Astrocyte (in vitro differentiated cells and primary cell): ENCODE measurements around the gene BICC1. TPM values are rescaled to one million over a fixed set of nuclear protein-coding genes. Genes with fewer than 3 reads are reported as not detected.

Source experiments
- DNase-seq: peaks from one replicate; pipeline ENCODE4 v3.0.0-alpha.2; 2010; ENCODE audit warnings: low read depth
- FAIRE-seq: peaks from 2 replicates; lab custom pipeline; 2011; peaks lifted over from hg19 to GRCh38; lab: Jason Lieb, UNC
- H2AFZ ChIP-seq: 2 replicates; pipeline ENCODE4 v1.6.0; 2012; ENCODE audit warnings: low read depth, low read length, inconsistent platforms
- H3K27ac ChIP-seq: 2 replicates; pipeline ENCODE4 v1.5.1; 2011; ENCODE audit warnings: low read depth, low read length, inconsistent platforms
- H3K27me3 ChIP-seq: 2 replicates; pipeline ENCODE4 v1.6.0; 2011; ENCODE audit warnings: low read length, inconsistent platforms; ENCODE audit not compliant: insufficient read depth
- H3K36me3 ChIP-seq: 2 replicates; pipeline ENCODE4 v1.5.1; 2011; ENCODE audit warnings: low read length, inconsistent platforms; ENCODE audit not compliant: insufficient read depth
- H3K4me1 ChIP-seq: 2 replicates; pipeline ENCODE4 v1.5.1; 2011; ENCODE audit warnings: low read length, inconsistent platforms; ENCODE audit not compliant: insufficient read depth
- H3K4me2 ChIP-seq: 2 replicates; pipeline ENCODE4 v1.6.0; 2012; ENCODE audit warnings: low read length, inconsistent platforms
- H3K4me3 ChIP-seq: 2 replicates; pipeline ENCODE4 v1.5.1; 2011; ENCODE audit warnings: low read depth, mild to moderate bottlenecking, low read length, inconsistent platforms; ENCODE audit not compliant: insufficient read depth
- H3K79me2 ChIP-seq: 2 replicates; pipeline ENCODE4 v1.6.0; 2012; ENCODE audit warnings: mild to moderate bottlenecking, low read length, inconsistent platforms; ENCODE audit not compliant: insufficient read depth
- H3K9ac ChIP-seq: 2 replicates; pipeline ENCODE4 v1.6.0; 2012; ENCODE audit warnings: mild to moderate bottlenecking, low read length, inconsistent platforms
- H3K9me3 ChIP-seq: 2 replicates; pipeline ENCODE4 v1.5.1; 2012; ENCODE audit warnings: low read depth, mild to moderate bottlenecking, low read length, inconsistent platforms; ENCODE audit not compliant: insufficient read depth
- H4K20me1 ChIP-seq: 2 replicates; pipeline ENCODE4 v1.6.0; 2012; ENCODE audit warnings: low read length, inconsistent platforms; ENCODE audit not compliant: insufficient read depth
- H3K27ac Mint-ChIP-seq: one replicate; pipeline ENCODE4 v1.8.0; 2021; ENCODE audit warnings: mild to moderate bottlenecking, mixed read lengths; ENCODE audit not compliant: unreplicated experiment
- H3K27me3 Mint-ChIP-seq: one replicate; pipeline ENCODE4 v1.8.0; 2021; ENCODE audit warnings: low read depth, mixed read lengths; ENCODE audit not compliant: unreplicated experiment
- H3K36me3 Mint-ChIP-seq: one replicate; pipeline ENCODE4 v1.8.0; 2021; ENCODE audit warnings: low read depth, mixed read lengths; ENCODE audit not compliant: unreplicated experiment
- H3K4me1 Mint-ChIP-seq: one replicate; pipeline ENCODE4 v1.8.0; 2021; ENCODE audit warnings: low read depth, mixed read lengths; ENCODE audit not compliant: unreplicated experiment
- H3K4me3 Mint-ChIP-seq: one replicate; pipeline ENCODE4 v1.8.0; 2021; ENCODE audit warnings: mild to moderate bottlenecking, moderate library complexity, mixed read lengths; ENCODE audit not compliant: unreplicated experiment
- H3K9me3 Mint-ChIP-seq: one replicate; pipeline ENCODE4 v1.8.0; 2021; ENCODE audit warnings: mild to moderate bottlenecking, mixed read lengths; ENCODE audit not compliant: unreplicated experiment
- CTCF ChIP-seq: IDR thresholded peaks from 2 replicates; pipeline ENCODE4 v1.5.1; 2011; ENCODE audit warnings: low read depth, mild to moderate bottlenecking, inconsistent platforms, low read length, moderate library complexity; ENCODE audit not compliant: insufficient read depth
- EZH2 ChIP-seq: IDR thresholded peaks from 2 replicates; pipeline ENCODE4 v1.6.1; 2012; ENCODE audit warnings: mild to moderate bottlenecking, low read length, inconsistent platforms; ENCODE audit not compliant: insufficient read depth
- total RNA-seq: library from RNA; stranded (reverse); gene quantifications from 2 replicates; pipeline ENCODE4 v1.2.1, GENCODE V29; 2021

BICC1 gene
- total RNA-seq, 1 donor from 2014 or later: 23.0 TPM

- H3K9ac ChIP-seq: no peak overlapping the region
- Mint-ChIP-seq H3K27me3 (no peaks in the 10 kb centered on the region), H3K9me3 (no peaks in the 10 kb centered on the region), H3K27ac (no peak overlapping the region), H3K4me3 (no peak overlapping the region), H3K36me3 (peaks cover 11% of the 10 kb centered on the region), H3K4me1 (peaks cover 24% of the 10 kb centered on the region)
- H3K79me2 ChIP-seq: peaks cover 74% of the 10 kb centered on the region
- no peak overlapping the region for H2AFZ ChIP-seq
- H3K4me3 ChIP-seq: no peak overlapping the region
- TF ChIP-seq CTCF (no peak), EZH2 (no peak)
- peaks cover 4% of the 10 kb centered on the region for H3K36me3 ChIP-seq
- H3K4me1 ChIP-seq: peaks cover 19% of the 10 kb centered on the region
- H3K27ac ChIP-seq: no peak overlapping the region
- no peaks in the 10 kb centered on the region for H3K9me3 ChIP-seq
- DNase-seq (no peak), FAIRE-seq (no peak)
- H3K4me2 ChIP-seq: no peak overlapping the region
- no peaks in the 10 kb centered on the region for H3K27me3 ChIP-seq
- peaks cover 68% of the 10 kb centered on the region for H4K20me1 ChIP-seq
Observed at GRCh38 chr10:58588673-58589265, 76.1 kb downstream of the BICC1 start.

DNA sequence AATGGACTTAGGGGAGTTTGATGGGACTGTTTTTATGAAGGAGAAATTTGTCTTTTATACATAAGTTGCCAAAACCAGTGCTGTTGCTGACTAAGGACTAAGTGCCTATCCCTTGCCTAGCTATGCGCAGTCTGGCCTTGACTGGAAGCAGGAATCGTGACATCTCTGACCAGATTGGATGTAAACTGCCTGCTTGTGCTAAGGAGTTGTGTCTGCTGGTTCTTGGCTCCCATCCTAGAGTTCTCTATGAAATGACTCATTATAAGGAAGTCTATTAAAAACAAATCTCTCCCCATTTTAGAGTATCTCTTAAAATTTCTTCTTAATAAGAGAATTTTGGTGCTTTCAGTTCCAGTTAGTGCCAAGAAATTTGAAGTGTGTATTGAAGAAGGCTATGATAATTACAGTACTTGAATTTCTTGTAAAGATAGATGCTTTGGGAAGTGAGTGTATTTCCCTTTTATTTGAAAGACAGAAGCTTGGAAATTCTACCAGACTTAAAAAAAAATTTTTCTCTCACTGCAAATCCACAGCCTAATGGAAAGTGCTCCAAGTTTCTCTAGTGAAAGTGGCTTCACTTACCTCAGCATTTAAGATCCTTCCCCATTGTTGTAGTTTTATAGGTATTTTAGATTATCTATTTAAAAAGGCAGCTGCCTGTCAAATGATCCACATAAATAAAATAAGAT is 77.6 kb downstream of the BICC1 start:
- TF ChIP-seq CTCF: no peak
- TF ChIP-seq EZH2: no peak
- Histone ChIP-seq H2AFZ (no peak overlapping the region), H3K4me1 (peaks cover 19% of the 10 kb centered on the region), H3K9me3 (no peaks in the 10 kb centered on the region), H3K4me2 (peak overlapping the region; percentile 51), H3K9ac (no peak overlapping the region), H3K27ac (peak overlapping the region; percentile 46), H4K20me1 (peaks cover 56% of the 10 kb centered on the region), H3K79me2 (peaks cover 58% of the 10 kb centered on the region), H3K27me3 (no peaks in the 10 kb centered on the region), H3K4me3 (no peak overlapping the region), H3K36me3 (peaks cover 4% of the 10 kb centered on the region)
- H3K4me1 Mint-ChIP-seq: peaks cover 24% of the 10 kb centered on the region
- FAIRE-seq (peak; percentile 26), DNase-seq (peak; percentile 99)
- peak overlapping the region; percentile 53 for H3K27ac Mint-ChIP-seq
- H3K36me3 Mint-ChIP-seq: peaks cover 12% of the 10 kb centered on the region
- H3K9me3 Mint-ChIP-seq: peaks cover under 1% of the 10 kb centered on the region
- H3K4me3 Mint-ChIP-seq: no peak overlapping the region
- no peaks in the 10 kb centered on the region for H3K27me3 Mint-ChIP-seq

DNA sequence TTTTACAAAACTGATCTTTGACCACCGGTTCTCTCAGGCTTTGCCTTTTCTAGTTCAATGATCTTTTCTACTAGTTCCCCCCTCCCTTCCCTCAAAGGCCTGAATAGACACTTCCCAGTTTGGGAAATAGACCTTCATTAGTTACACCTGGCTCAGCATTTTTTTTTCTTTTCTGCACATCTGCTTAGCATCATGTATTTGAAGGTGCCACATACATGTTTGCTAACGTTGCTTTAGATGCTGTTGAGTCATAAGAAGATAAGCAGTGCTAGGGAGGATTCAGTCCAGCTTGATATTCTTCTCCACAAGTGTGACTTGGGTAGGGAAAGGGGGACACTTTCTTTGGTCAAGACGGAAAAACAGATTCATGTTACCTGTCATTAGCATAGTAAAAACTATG is 78.3 kb downstream of the BICC1 start:
- H3K4me3 Mint-ChIP-seq: no peak overlapping the region
- peaks cover 4% of the 10 kb centered on the region for H3K9me3 Mint-ChIP-seq
- peaks cover 52% of the 10 kb centered on the region for H3K79me2 ChIP-seq
- no peak for FAIRE-seq
- H3K36me3 ChIP-seq: peaks cover 4% of the 10 kb centered on the region
- peak; percentile 48 for DNase-seq
- no peaks in the 10 kb centered on the region for H3K27me3 ChIP-seq
- H2AFZ ChIP-seq: no peak overlapping the region
- H3K27me3 Mint-ChIP-seq: no peaks in the 10 kb centered on the region
- H3K4me2 ChIP-seq: peak overlapping the region; percentile 51
- H4K20me1 ChIP-seq: peaks cover 52% of the 10 kb centered on the region
- H3K4me1 Mint-ChIP-seq: peaks cover 24% of the 10 kb centered on the region
- H3K36me3 Mint-ChIP-seq: peaks cover 13% of the 10 kb centered on the region
- TF ChIP-seq CTCF (no peak), EZH2 (no peak)
- H3K9ac ChIP-seq: no peak overlapping the region
- no peak overlapping the region for H3K4me3 ChIP-seq
- no peaks in the 10 kb centered on the region for H3K9me3 ChIP-seq
- H3K27ac Mint-ChIP-seq: no peak overlapping the region
- H3K4me1 ChIP-seq: peaks cover 19% of the 10 kb centered on the region
- peak overlapping the region; percentile 46 for H3K27ac ChIP-seq
